Endothelial cell of umbilical vein (primary cell): Measurements from ENCODE around the gene UTRN. TPM values are rescaled to one million over a fixed set of nuclear protein-coding genes. Genes with fewer than 3 reads are reported as not detected.

Source experiments
- BruUV-seq: library from RNA; stranded (reverse); fragments of 400-500 nt; replicated peaks from 2 replicates; lab custom pipeline; 2021; lab: Mats Ljungman, UMichigan
- CTCF ChIA-PET: fragments of 300-600, 350-600 bp; sonication (Branson Sonifier 250); formaldehyde crosslinking; loops from one replicate; lab custom pipeline; 2021; ENCODE audit warnings: antibody characterized with exemption, inconsistent platforms; lab: Charles Lee
- POLR2A ChIA-PET: fragments of 300-600, 350-600 bp; sonication (Branson Sonifier 250); formaldehyde crosslinking; loops from one replicate; lab custom pipeline; 2021; ENCODE audit warnings: antibody characterized with exemption, inconsistent platforms; lab: Charles Lee
- DNase-seq: peaks from one replicate; pipeline ENCODE4 v3.0.0-alpha.2; 2011; ENCODE audit warnings: low read depth, low spot score
- FAIRE-seq: peaks from 2 replicates; lab custom pipeline; 2011; peaks lifted over from hg19 to GRCh38; lab: Jason Lieb, UNC
- H2AFZ ChIP-seq: 2 replicates; pipeline ENCODE4 v1.6.0; 2012; ENCODE audit warnings: low read depth, low read length, control low read depth, inconsistent platforms
- H3K27ac ChIP-seq: 2 replicates; pipeline ENCODE4 v1.5.1; 2011; ENCODE audit warnings: low read depth, mild to moderate bottlenecking, control low read depth, low read length, moderate library complexity; ENCODE audit not compliant: insufficient read depth
- H3K27me3 ChIP-seq, 2 experiments: 2 replicates each; pipeline versions ENCODE4 v1.6.0 to v1.6.1; 2011; ENCODE audit warnings: low read length in 2 of 2, mixed read lengths in 1 of 2; ENCODE audit not compliant: control insufficient read depth in 2 of 2, insufficient read depth in 2 of 2
- H3K36me3 ChIP-seq, 2 experiments: 2 replicates in 1 of 2; 3 replicates in 1 of 2; pipeline ENCODE4 v1.5.1; 2011; ENCODE audit warnings: low read length in 2 of 2, mild to moderate bottlenecking in 1 of 2, moderate library complexity in 1 of 2; ENCODE audit not compliant: control insufficient read depth in 2 of 2, insufficient read depth in 2 of 2; ENCODE audit errors: extremely low read depth in 1 of 2
- H3K4me1 ChIP-seq: 3 replicates; pipeline ENCODE4 v1.5.1; 2011; ENCODE audit warnings: mild to moderate bottlenecking, low read length; ENCODE audit not compliant: control insufficient read depth, insufficient read depth; ENCODE audit errors: extremely low read depth
- H3K4me2 ChIP-seq: 2 replicates; pipeline ENCODE4 v1.6.1; 2011; ENCODE audit warnings: low read length, control low read depth, mixed read lengths; ENCODE audit not compliant: insufficient read depth
- H3K4me3 ChIP-seq, 3 experiments: fragments of 200-600 bp in 1 of 3; sonication (generic), shearing (Covaris generic) in 1 of 3; replicated peaks in 1 of 3; 2 replicates each; pipeline ENCODE4 v1.5.1; 2011 to 2016; ENCODE audit warnings: control low read depth in 3 of 3, low read length in 3 of 3, mild to moderate bottlenecking in 2 of 3, inconsistent platforms in 1 of 3, low read depth in 1 of 3, moderate library complexity in 1 of 3; ENCODE audit not compliant: insufficient read depth in 1 of 3
- H3K79me2 ChIP-seq: 2 replicates; pipeline ENCODE4 v1.6.0; 2012; ENCODE audit warnings: low read length, inconsistent platforms; ENCODE audit not compliant: control insufficient read depth, insufficient read depth
- H3K9ac ChIP-seq: replicated peaks from 2 replicates; pipeline ENCODE3; 2011; ENCODE audit warnings: low read length, control low read depth; ENCODE audit not compliant: insufficient read depth; ENCODE audit errors: extremely low read depth
- H3K9me1 ChIP-seq: replicated peaks from 3 replicates; pipeline ENCODE4 v1.6.0; 2011; ENCODE audit warnings: mild to moderate bottlenecking, low read length; ENCODE audit not compliant: control insufficient read depth, insufficient read depth; ENCODE audit errors: extremely low read depth
- H3K9me3 ChIP-seq: replicated peaks from 2 replicates; pipeline ENCODE4 v1.5.1; 2012; ENCODE audit warnings: low read length, inconsistent platforms; ENCODE audit not compliant: control insufficient read depth, insufficient read depth
- H4K20me1 ChIP-seq: replicated peaks from 2 replicates; pipeline ENCODE3; 2011; ENCODE audit warnings: mild to moderate bottlenecking, low read length; ENCODE audit not compliant: control insufficient read depth, insufficient read depth; ENCODE audit errors: extremely low read depth
- CTCF ChIP-seq, 2 donors: IDR thresholded peaks; 1 replicate in 1 of 2; 2 replicates in 1 of 2; pipeline ENCODE4 v1.5.1; 2011; ENCODE audit warnings: low read length in 2 of 2, mild to moderate bottlenecking in 2 of 2, moderate library complexity in 2 of 2, control low read depth in 1 of 2, inconsistent platforms in 1 of 2, low read depth in 1 of 2; ENCODE audit not compliant: insufficient read depth in 1 of 2; ENCODE audit errors: extremely low read depth in 1 of 2
- EZH2 ChIP-seq: IDR thresholded peaks from 2 replicates; pipeline ENCODE4 v1.6.1; 2012; ENCODE audit warnings: borderline replicate concordance, low read depth, mild to moderate bottlenecking, moderate library complexity, low read length, inconsistent platforms; ENCODE audit not compliant: severe bottlenecking
- FOS ChIP-seq: IDR thresholded peaks from 2 replicates; pipeline ENCODE4 v1.6.1; 2011; ENCODE audit warnings: mild to moderate bottlenecking, low read length, moderate library complexity, borderline replicate concordance; ENCODE audit not compliant: insufficient read depth
- GATA2 ChIP-seq: IDR thresholded peaks from 2 replicates; pipeline ENCODE4 v1.7.0; 2011; ENCODE audit warnings: low read depth, mild to moderate bottlenecking, moderate library complexity, mixed read lengths, low read length; ENCODE audit not compliant: insufficient read length, insufficient read depth
- JUN ChIP-seq: IDR thresholded peaks from 2 replicates; pipeline ENCODE4 v1.6.1; 2011; ENCODE audit warnings: borderline replicate concordance, low read depth; ENCODE audit not compliant: insufficient read length, insufficient read depth
- MAX ChIP-seq: IDR thresholded peaks from 2 replicates; pipeline ENCODE4 v1.6.1; 2011; ENCODE audit not compliant: insufficient read depth, insufficient read length
- MYC ChIP-seq: IDR thresholded peaks from one replicate; pipeline ENCODE4 v1.6.1; 2011; ENCODE audit warnings: mild to moderate bottlenecking, low read depth, low read length
- POLR2A ChIP-seq: IDR thresholded peaks from 2 replicates; pipeline ENCODE4 v1.6.1; 2012; ENCODE audit warnings: low read depth, mild to moderate bottlenecking, control low read depth, low read length
- POLR2AphosphoS5 ChIP-seq: IDR thresholded peaks from 2 replicates; pipeline ENCODE4 v1.6.1; 2012; ENCODE audit warnings: low read depth, mild to moderate bottlenecking, control low read depth, low read length, moderate library complexity; ENCODE audit not compliant: insufficient read depth
- dilution Hi-C: fragments of 300-500 bp; cut with MboI; formaldehyde crosslinking; loops from one replicate; pipeline ENCODE4 v1.15.0; 2019; ENCODE audit warnings: low sequenced_read_pairs; ENCODE audit not compliant: extremely low pct_ligation_motif_present
- intact Hi-C: fragments of 100-400 bp; cut with micrococcal nuclease; formaldehyde crosslinking; loops from one replicate; pipeline ENCODE4 v1.10.0; 2022
- polyA plus RNA-seq, 4 experiments: library from polyadenylated mRNA; depleted of rRNA in 3 of 4; stranded (reverse) in 3 of 4; unstranded in 1 of 4; fragments of >200 nt; gene quantifications; 2 replicates each; pipeline versions ENCODE4 v1.2.1 to v1.2.3, GENCODE V29; 2011 to 2012; ENCODE audit warnings: missing spikeins in 1 of 4
- total RNA-seq: library from RNA; stranded (reverse); gene quantifications from 2 replicates; pipeline ENCODE4 v1.2.3, GENCODE V29; 2021

The UTRN gene
- total and polyA plus RNA-seq, 2 donors (not counting 3 experiments of a cell fraction or from before 2014, with no cell fraction given): 37.4 to 224 TPM

GRCh38 chr6:144296973-144297372 is 11.8 kb downstream of the UTRN start:
- intact Hi-C loops: no loop called here
- H3K4me3 ChIP-seq: no peak overlapping the region
- H3K4me1 ChIP-seq: peaks cover 26% of the 10 kb centered on the region
- no peak for FAIRE-seq
- dilution Hi-C loops: no loop called here
- CTCF ChIA-PET: interaction anchor here (1.2 to 1.6 kb wide), 2 partner anchors 11 to 18 kb away, joined by 4 to 5 read pairs; no protein-coding TSS in a partner anchor
- DNase-seq: peak; percentile 23
- BruUV-seq: no TSS peak
- H3K4me2 ChIP-seq: no peak overlapping the region
- TF ChIP-seq POLR2A: no peak
- no peak for TF ChIP-seq EZH2
- TF ChIP-seq JUN: no peak
- TF ChIP-seq POLR2AphosphoS5: no peak
- TF ChIP-seq MYC: no peak
- no peak for TF ChIP-seq FOS
- POLR2A ChIA-PET: no interaction called here
- no peaks in the 10 kb centered on the region for H3K9me1 ChIP-seq
- no peaks in the 10 kb centered on the region for H4K20me1 ChIP-seq
- H3K79me2 ChIP-seq: peaks cover 26% of the 10 kb centered on the region
- no peaks in the 10 kb centered on the region for H3K27me3 ChIP-seq
- H3K9ac ChIP-seq: no peak overlapping the region
- H3K27ac ChIP-seq: no peak overlapping the region
- H2AFZ ChIP-seq: no peak overlapping the region
- peaks cover 2 to 11% of the 10 kb centered on the region in 2 experiments for H3K36me3 ChIP-seq
- no peaks in the 10 kb centered on the region for H3K9me3 ChIP-seq

GRCh38 chr6:144297511-144298100 is 12.5 kb downstream of the UTRN start:
- H3K79me2 ChIP-seq: peaks cover 25% of the 10 kb centered on the region
- POLR2A ChIA-PET: no interaction called here

More at GRCh38 chr6:144297511-144298100, 12.5 kb downstream of the UTRN start:
- peaks cover 2 to 11% of the 10 kb centered on the region in 2 experiments for H3K36me3 ChIP-seq
- H3K4me2 ChIP-seq: no peak overlapping the region
- DNase-seq (no peak), FAIRE-seq (no peak)
- TF ChIP-seq POLR2A (no peak), JUN (no peak), CTCF (IDR thresholded peaks at IDR 0.05; ENCODE audit: extremely low read depth in 1 of 2, insufficient read depth in 1 of 2, low read depth in 1 of 2, low read length in 2 of 2) (no peak), EZH2 (no peak), POLR2AphosphoS5 (no peak), GATA2 (no peak), FOS (no peak), MAX (no peak), MYC (no peak)
- peaks cover 21% of the 10 kb centered on the region for H3K4me1 ChIP-seq
- no TSS peak for BruUV-seq
- no peaks in the 10 kb centered on the region for H3K9me1 ChIP-seq
- CTCF ChIA-PET: interaction anchor here (1.6 kb wide), 1 partner anchor 17 kb away, joined by 5 read pairs; no protein-coding TSS in a partner anchor
- no peak overlapping the region for H2AFZ ChIP-seq
- no peaks in the 10 kb centered on the region for H3K9me3 ChIP-seq
- H3K4me3 ChIP-seq: no peak overlapping the region
- intact Hi-C loops: no loop called here
- no peaks in the 10 kb centered on the region for H3K27me3 ChIP-seq
- dilution Hi-C loops: no loop called here
- H3K27ac ChIP-seq: no peak overlapping the region
- no peaks in the 10 kb centered on the region for H4K20me1 ChIP-seq
- no peak overlapping the region for H3K9ac ChIP-seq
